ENCODE results near the gene STAT5B. TPM values are rescaled to one million over a fixed set of nuclear protein-coding genes. Genes with fewer than 3 reads are reported as not detected.
"Not testable (repeated sequence)": the region's sequence is repeated elsewhere in the genome, so short reads cannot be mapped to it uniquely, and the experiment has no call there.

Gene STAT5B
- 35.6 TPM for total RNA-seq

- DNase-seq: peak; percentile 64
These were observed at the start of gene STAT5B for GRCh38 chr17:42276359-42276608. Gene STAT5B (minus strand): TSS chr17:42276391. CDS start chr17:42232127, 44,264 bp downstream.

- no peak for DNase-seq
These were observed 48.8 kb upstream of the STAT5B start for GRCh38 chr17:42325026-42325425.

GRCh38 chr17:42323268-42323773 is 47.1 kb upstream of the STAT5B start:
- no peak for DNase-seq

GRCh38 chr17:42322382-42323267 is 46.4 kb upstream of the STAT5B start:
- peak; percentile 89 for DNase-seq

GRCh38 chr17:42321555-42321954 is 45.4 kb upstream of the STAT5B start:
- no peak for DNase-seq

- DNase-seq: not testable (repeated sequence)
These were observed 41.8 kb upstream of the STAT5B start for GRCh38 chr17:42317967-42318366.

GRCh38 chr17:42317266-42317845 is 41.2 kb upstream of the STAT5B start:
- DNase-seq: no peak

GRCh38 chr17:42316755-42317154 is 40.6 kb upstream of the STAT5B start:
- no peak for DNase-seq

- no peak for DNase-seq
These were observed 39.4 kb upstream of the STAT5B start for GRCh38 chr17:42315402-42316156.

- no peak for DNase-seq
These were observed 37.8 kb upstream of the STAT5B start for GRCh38 chr17:42313773-42314566.

GRCh38 chr17:42313389-42313772 is 37.2 kb upstream of the STAT5B start:
- no peak for DNase-seq

GRCh38 chr17:42312285-42313130 is 36.3 kb upstream of the STAT5B start:
- DNase-seq: peak; percentile 34

- DNase-seq: no peak
These were observed 35.8 kb upstream of the STAT5B start for GRCh38 chr17:42312035-42312284.

GRCh38 chr17:42311240-42312034 is 35.2 kb upstream of the STAT5B start:
- DNase-seq: peak; percentile 90

- no peak for DNase-seq
These were observed 34.6 kb upstream of the STAT5B start for GRCh38 chr17:42310787-42311215.

- DNase-seq: no peak
These were observed 34.0 kb upstream of the STAT5B start for GRCh38 chr17:42309986-42310786.

GRCh38 chr17:42309142-42309541 is 33.0 kb upstream of the STAT5B start:
- DNase-seq: no peak

- no peak for DNase-seq
These were observed 32.3 kb upstream of the STAT5B start for GRCh38 chr17:42308446-42308845.

GRCh38 chr17:42307362-42307927 is 31.3 kb upstream of the STAT5B start:
- DNase-seq: no peak

GRCh38 chr17:42306385-42306667 is 30.1 kb upstream of the STAT5B start:
- DNase-seq: no peak

Data from skin of body (tissue), 2 donors.